Fibroblast of upper back skin (primary cell): Measurements from ENCODE around the gene THAP8.

Source experiments
- DNase-seq: peaks from one replicate; pipeline ENCODE4 v3.0.0-alpha.2; 2013

THAP8 gene

GRCh38 chr19:35992907-35993765 lies 60.9 kb downstream of the THAP8 start:
- no peak for DNase-seq

DNA sequence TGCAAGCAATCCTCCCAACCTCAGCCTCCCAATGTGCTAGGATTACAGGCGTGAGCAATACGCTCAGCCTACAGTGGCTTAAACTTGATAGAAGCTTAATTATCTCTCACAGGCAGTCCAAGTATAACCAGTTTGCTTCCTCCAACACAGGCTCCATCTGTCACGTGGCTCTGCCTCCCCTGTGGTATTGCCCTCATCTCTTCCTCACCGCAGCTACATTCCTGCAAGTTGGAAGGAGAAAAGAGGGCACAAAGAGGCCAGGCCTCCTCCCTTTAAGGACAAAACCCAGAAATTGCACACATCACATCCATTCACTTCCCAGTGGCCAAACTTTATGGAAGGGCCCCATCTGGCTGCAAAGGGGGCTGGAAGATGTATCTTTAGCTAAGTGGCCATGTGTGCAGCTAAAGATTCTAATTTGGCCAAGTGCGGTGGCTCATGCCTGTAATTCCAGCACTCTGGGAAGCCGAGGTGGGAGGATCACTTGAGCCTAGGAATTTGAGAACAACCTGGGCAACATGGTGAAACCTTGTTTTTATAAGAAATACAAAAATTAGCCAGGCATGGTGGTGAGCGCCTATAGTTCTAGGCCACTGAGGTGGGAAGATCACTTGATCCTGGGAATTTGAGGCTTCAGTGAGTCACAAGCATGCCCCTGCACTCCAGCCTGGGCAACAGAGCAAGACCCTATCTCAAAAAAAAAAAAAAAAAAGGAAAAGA lies 62.2 kb downstream of the THAP8 start:
- peak; percentile 14 for DNase-seq

DNA sequence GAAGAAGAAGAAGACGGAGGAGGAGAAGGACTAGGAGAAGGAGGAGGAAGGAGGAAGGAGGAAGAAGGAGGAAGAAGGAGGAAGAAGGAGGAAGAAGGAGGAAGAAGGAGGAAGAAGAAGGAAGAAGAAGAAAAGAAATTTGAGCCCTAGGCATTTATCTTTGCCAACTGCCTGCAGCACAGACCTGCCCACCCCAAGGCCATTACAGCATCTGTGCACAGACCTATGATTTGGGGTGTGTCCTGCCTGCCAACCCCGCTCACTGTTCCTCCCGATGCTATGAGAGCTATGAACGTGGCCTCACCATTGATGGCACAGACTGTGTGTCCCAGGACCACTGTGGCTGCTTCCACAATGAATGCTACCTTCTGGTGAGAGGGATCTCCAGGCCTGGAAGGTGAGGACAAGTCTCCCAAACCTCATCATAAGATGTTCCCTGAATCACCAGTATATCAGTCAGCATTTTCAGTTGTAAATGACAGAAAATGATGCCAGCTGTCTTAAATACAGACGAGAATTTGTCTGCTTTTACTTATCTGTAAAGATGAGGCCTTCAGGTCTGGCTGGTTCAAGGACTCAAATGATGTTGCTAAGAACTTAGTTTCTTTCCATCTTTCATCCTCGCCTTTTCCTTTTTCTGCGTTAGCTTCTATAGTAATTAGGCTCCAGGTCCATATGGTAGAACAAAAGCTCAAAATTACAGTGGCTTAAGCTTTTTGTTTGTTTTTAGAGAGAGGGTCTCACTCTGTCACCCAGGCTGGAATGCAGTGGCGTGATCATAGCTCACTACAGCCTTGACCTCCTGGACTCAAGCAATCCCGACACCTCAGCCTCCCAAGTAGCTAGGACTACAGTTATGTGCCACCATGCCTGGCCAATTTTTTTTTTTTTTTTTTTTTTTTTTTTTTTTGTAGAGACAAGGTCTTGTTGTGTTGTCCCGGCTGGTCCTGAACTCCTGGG lies 63.0 kb downstream of the THAP8 start:
- no peak for DNase-seq

DNA sequence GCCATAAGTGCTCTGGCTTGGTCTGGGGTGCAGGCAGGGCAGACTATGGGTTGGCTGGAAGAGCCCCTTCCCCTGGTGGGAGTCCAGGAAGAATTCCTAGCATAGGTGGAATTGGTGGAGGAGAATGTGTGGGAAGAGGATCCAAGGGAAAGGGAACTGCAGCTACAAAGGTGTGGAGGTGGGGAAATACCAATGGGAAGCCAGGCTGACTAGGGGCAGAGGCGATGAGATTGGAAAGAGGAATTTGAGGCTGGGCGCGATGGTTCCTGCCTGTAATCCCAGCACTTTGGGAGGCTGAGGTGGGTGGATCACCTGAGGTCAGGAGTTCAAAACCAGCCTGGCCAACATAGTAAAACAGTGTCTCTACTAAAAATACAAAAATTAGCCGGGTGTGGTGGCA lies 63.9 kb downstream of the THAP8 start:
- no peak for DNase-seq

DNA sequence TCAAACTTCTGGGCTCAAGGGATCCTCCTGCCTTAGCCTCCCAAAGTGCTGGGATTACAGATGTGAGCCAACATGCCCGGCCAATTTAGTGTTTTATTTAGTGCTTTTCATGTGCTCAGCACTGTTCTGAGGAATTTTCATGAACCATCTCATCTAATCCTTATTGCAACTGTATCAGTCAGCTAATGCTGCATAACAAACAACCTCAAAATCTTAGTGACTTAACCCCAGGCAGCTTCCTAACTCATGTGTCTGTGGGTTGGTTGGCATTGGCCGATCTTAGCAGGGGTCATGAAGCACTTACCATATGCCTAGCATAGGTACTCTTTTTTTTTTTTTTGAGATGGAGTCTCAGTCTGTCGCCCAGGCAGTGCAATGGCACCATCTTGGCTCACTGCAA lies 65.3 kb downstream of the THAP8 start:
- DNase-seq, result no peak

DNA sequence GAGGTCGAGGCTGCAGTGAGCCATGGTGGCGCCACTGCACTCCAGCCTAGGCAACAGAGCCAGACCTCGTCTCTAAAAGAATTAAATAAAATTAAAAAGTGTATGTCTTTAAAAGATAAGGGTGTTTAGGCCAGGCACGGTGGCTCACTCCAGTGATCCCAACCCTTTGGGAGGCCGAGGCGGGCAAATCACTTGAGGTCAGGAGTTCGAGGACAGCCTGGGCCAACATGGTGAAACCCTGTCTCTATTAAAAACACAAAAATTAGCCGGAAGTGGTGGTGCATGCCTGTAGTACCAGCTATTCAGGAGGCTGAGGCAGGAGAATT lies 66.6 kb downstream of the THAP8 start:
- no peak for DNase-seq

GRCh38 chr19:35986664-35987570 lies 67.2 kb downstream of the THAP8 start:
- DNase-seq, result no peak

DNA sequence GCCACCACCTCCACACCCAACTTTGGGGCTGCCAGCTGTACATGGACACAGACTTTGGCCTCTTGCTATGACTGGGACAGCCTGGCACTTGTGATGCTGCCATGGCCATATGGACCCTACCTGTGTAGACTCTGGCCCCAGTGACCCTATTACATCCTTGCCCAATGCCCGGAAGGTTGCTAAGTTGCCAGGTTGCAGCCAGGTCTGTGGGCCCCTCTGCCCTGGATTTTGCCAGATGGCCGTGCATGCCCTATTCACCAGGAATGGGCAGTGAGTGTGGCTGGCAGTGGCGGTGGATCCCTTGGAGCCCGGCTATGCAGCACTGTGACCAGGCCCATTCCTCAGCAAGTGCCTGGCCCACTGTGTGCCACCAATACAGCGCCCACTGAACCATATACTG lies 68.0 kb downstream of the THAP8 start:
- DNase-seq, result no peak
